Right lobe of liver (tissue), 6 donors: Measurements from ENCODE around the gene UNC13B. TPM values are rescaled to one million over a fixed set of nuclear protein-coding genes. Genes with fewer than 3 reads are reported as not detected.

Source experiments
- ATAC-seq, 4 donors: fragments of 200-7000 bp; cut with Tn5 transposase; one replicate each; pipeline ENCODE4 v1.9.1; 2020; ENCODE audit warnings: mild to moderate bottlenecking in 4 of 4, moderate library complexity in 4 of 4
- DNase-seq, 3 donors: peaks; one replicate each; pipeline ENCODE4 v3.0.0-alpha.2; 2020
- H3K27ac ChIP-seq, 3 donors: fragments of 200-600 bp; one replicate each; pipeline ENCODE4 v1.8.0; 2022
- H3K27me3 ChIP-seq, 2 donors: fragments of 200-600 bp; one replicate each; pipeline ENCODE4 v1.8.0; 2022
- H3K36me3 ChIP-seq, 4 donors: fragments of 200-600 bp; sonication (generic) in 1 of 4; one replicate each; pipeline versions ENCODE4 v1.5.1 to v1.8.0; 2017 to 2022; ENCODE audit warnings: control low read depth in 1 of 4
- H3K4me1 ChIP-seq, 4 donors: fragments of 200-600 bp; sonication (generic) in 1 of 4; one replicate each; pipeline versions ENCODE4 v1.5.1 to v1.8.0; 2017 to 2022; ENCODE audit warnings: control low read depth in 1 of 4
- H3K4me3 ChIP-seq, 3 donors: fragments of 200-600 bp; one replicate each; pipeline ENCODE4 v1.8.0; 2022
- H3K9me3 ChIP-seq, 4 donors: fragments of 200-600 bp; sonication (generic) in 1 of 4; one replicate each; pipeline versions ENCODE4 v1.5.1 to v1.8.0; 2017 to 2022; ENCODE audit warnings: control low read depth in 1 of 4
- POLR2A ChIP-seq: fragments of 450-650 bp; IDR thresholded peaks from one replicate; pipeline ENCODE4 v1.6.1; 2017; ENCODE audit warnings: antibody characterized with exemption, mild to moderate bottlenecking
- WGBS: methylation state at CpG from one replicate; pipeline ENCODE4 v1.1.6; 2018; ENCODE audit warnings: low coverage, low lambda C conversion rate; ENCODE audit not compliant: insufficient coverage; ENCODE audit errors: missing lambda C conversion rate; 5-methylcytosine and 5-hydroxymethylcytosine counted together
- intact Hi-C, 2 donors: fragments of 100-400 bp; cut with DNase I; formaldehyde crosslinking; loops; one replicate each; pipeline versions ENCODE4 v1.11.2 to v1.14.1; 2022
- total RNA-seq, 6 experiments: library from RNA; depleted of rRNA in 2 of 6; stranded (reverse); fragments of >200 nt in 2 of 6; fragmentation: NEBNext Ultra II Directional in 3 of 6; extraction: Animal tissue kit (Norgen Biotek cat#: 25700) in 3 of 6; gene quantifications; one replicate each; pipeline versions ENCODE4 v1.1.0 to v1.2.4, GENCODE V29; 2016 to 2023
- TF ChIP-seq, protein P1 (sequence below), 4 donors: fragments of 200-600 bp in 3 of 4; fragments of 450-650 bp in 1 of 4; IDR thresholded peaks; one replicate each; pipeline versions ENCODE4 v1.5.1 to v1.8.0; 2016 to 2022; ENCODE audit warnings: antibody characterized with exemption in 4 of 4, mild to moderate bottlenecking in 2 of 4
- donor health status: DM: no; HTN: yes; CAD: no.
- donor health status: DM: no; HTN: no; CAD: no.
- donor health status: DM: no; HTN: no; CAD: no.
- donor health status: DM: no; HTN: yes; CAD: no.
- donor health status: DM: no; HTN: yes; CAD: no.

The UNC13B gene
- total RNA-seq, 6 experiments from 2014 or later = 14.5 to 23.0 (median 20.7) TPM

DNA sequence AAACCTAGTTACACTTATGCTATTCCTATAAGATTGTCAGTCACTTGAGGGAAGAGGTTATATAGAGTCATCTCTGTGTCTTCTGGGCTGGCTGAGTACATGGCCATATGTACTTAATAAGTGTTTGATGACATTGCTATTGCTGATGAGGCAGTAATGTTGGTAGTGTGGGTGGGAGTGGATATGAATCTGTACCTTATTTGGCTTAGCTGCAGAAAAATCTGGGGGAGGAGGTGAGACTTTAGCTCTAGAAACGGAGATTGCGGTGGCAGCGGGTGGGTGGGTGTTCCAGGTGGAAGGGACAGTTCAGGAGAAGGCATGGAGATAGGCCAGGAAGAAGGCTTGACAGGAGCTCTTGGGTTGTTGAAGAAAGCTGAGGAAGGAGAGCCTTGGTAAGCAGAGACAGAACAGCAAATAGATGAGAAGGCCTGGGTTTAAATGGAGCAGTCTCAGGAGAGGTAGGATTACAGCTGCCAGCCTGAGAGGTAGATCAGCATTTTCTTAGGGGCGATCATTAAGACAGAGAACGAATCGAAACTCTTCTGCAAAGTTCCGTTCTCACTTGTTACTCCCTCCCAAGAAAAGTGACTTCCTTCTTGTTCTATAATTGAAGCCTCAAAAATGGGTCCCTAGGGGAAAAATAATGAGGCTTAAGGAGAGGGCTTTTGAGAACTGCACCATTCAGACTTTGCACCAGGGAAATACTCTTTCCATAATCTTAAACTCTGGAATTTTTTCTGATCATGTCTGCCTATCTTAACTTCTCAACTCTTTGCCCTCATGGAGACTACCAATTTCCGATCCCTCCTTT lies 160.5 kb downstream of the UNC13B start:
- Histone ChIP-seq H3K9me3 (no peaks in the 10 kb centered on the region), H3K27ac (no peak overlapping the region), H3K4me1 (no peaks in the 10 kb centered on the region), H3K27me3 (no peaks in the 10 kb centered on the region), H3K36me3 (no peaks in the 10 kb centered on the region), H3K4me3 (no peak overlapping the region)
- DNase-seq (no peak), ATAC-seq (no peak)
- intact Hi-C loops = no loop called here
- TF ChIP-seq, protein P1, sequence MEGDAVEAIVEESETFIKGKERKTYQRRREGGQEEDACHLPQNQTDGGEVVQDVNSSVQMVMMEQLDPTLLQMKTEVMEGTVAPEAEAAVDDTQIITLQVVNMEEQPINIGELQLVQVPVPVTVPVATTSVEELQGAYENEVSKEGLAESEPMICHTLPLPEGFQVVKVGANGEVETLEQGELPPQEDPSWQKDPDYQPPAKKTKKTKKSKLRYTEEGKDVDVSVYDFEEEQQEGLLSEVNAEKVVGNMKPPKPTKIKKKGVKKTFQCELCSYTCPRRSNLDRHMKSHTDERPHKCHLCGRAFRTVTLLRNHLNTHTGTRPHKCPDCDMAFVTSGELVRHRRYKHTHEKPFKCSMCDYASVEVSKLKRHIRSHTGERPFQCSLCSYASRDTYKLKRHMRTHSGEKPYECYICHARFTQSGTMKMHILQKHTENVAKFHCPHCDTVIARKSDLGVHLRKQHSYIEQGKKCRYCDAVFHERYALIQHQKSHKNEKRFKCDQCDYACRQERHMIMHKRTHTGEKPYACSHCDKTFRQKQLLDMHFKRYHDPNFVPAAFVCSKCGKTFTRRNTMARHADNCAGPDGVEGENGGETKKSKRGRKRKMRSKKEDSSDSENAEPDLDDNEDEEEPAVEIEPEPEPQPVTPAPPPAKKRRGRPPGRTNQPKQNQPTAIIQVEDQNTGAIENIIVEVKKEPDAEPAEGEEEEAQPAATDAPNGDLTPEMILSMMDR (IDR thresholded peaks at IDR 0.05) = no peak
- TF ChIP-seq POLR2A = no peak
- 84% methylated on average over 8 of the region's 8 CpGs for WGBS

DNA sequence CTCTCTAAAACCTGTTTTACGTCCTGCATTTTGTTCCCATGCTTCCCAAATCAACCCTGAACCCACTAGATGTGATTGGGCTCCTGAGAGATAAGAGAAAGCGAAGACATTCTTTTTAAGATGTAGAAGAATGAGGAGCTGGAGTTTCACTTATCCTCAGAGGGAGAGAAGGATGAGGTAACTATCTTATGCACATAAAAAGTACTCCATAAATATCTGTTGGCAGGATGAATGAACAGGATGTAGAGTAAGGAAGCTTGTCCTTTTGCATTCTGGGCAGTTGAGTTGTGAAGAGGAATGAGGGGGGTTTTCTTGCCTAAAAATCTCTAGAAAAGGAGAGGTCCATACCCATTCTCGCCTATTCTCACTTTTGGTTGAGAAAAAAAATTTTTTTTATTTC lies 163.2 kb downstream of the UNC13B start:
- intact Hi-C loops = no loop called here
- DNase-seq (no peak), ATAC-seq (no peak)
- H3K27ac ChIP-seq = no peak overlapping the region
- H3K9me3 ChIP-seq = no peaks in the 10 kb centered on the region
- WGBS = 85% methylated on average over 3 of the region's 3 CpGs
- no peaks in the 10 kb centered on the region for H3K36me3 ChIP-seq
- H3K4me3 ChIP-seq = no peak overlapping the region
- TF ChIP-seq POLR2A = no peak
- TF ChIP-seq, protein P1 (IDR thresholded peaks at IDR 0.05) = no peak
- H3K27me3 ChIP-seq = no peaks in the 10 kb centered on the region
- no peaks in the 10 kb centered on the region for H3K4me1 ChIP-seq

DNA sequence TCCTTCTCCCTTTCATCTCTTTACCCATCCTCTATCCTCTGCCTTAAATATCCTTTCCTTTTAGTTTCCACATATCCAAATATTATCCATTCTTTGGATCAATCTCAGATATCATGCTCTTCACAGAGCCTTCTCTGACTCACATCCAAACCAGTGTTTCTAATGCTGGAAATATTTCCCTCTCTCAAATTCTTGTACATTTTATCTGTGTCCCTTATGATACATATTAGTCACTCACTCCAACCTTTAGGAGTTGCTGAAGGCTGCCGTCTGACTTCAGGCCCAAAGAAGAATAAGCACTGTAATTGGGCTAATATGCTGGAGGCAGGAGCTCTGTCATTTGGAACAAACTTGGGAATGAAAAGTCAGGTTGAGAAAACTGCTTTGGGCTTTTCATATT lies 171.7 kb downstream of the UNC13B start:
- H3K4me3 ChIP-seq = no peak overlapping the region
- no peaks in the 10 kb centered on the region for H3K9me3 ChIP-seq
- ATAC-seq (no peak), DNase-seq (no peak)
- no peak for TF ChIP-seq POLR2A
- TF ChIP-seq, protein P1 (IDR thresholded peaks at IDR 0.05) = no peak
- H3K36me3 ChIP-seq = no peaks in the 10 kb centered on the region
- H3K27me3 ChIP-seq = no peaks in the 10 kb centered on the region
- H3K27ac ChIP-seq = no peak overlapping the region
- no peaks in the 10 kb centered on the region for H3K4me1 ChIP-seq
- WGBS = 85% methylated on average over 1 of the region's 1 CpG
- intact Hi-C loops = no loop called here

DNA sequence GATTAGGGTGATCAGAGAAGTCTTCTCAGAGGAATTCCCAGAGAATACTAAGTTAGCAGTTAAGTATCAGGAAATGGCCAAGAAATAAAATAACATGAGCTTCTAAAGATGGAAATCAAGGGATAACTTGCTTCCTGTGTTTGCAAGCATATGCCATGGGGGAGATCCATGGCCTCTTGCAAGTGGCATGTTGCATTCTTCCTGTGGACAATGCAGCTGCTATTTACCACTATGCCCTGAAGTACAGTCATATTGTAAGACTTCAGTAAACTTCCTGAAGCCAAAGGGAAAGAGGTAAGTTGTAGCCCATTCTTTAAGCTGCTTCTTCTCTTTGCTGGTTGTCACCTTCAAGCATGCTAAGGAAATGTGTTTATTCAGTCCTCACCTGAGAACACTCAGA lies 173.4 kb downstream of the UNC13B start:
- Histone ChIP-seq H3K27ac (no peak overlapping the region), H3K4me3 (no peak overlapping the region), H3K4me1 (no peaks in the 10 kb centered on the region), H3K36me3 (no peaks in the 10 kb centered on the region), H3K27me3 (no peaks in the 10 kb centered on the region), H3K9me3 (no peaks in the 10 kb centered on the region)
- intact Hi-C loops = no loop called here
- TF ChIP-seq POLR2A = no peak
- TF ChIP-seq, protein P1 (IDR thresholded peaks at IDR 0.05) = no peak
- no peak for DNase-seq
- ATAC-seq = no peak
